CD14-positive monocyte (primary cell): ENCODE measurements around the gene CAMTA1. TPM values are rescaled to one million over a fixed set of nuclear protein-coding genes. Genes with fewer than 3 reads are reported as not detected.

Experiments
- DNase-seq, 3 donors: peaks; one replicate each; pipeline ENCODE4 v3.0.0-alpha.2; 2011 to 2022
- H2AFZ ChIP-seq: 2 replicates; pipeline ENCODE4 v1.6.0; 2012; ENCODE audit warnings: mild to moderate bottlenecking, low read depth, low read length, inconsistent platforms; ENCODE audit not compliant: insufficient read depth, poor library complexity, severe bottlenecking
- H3K27ac ChIP-seq, 2 donors: 1 replicate in 1 of 2; 2 replicates in 1 of 2; pipeline ENCODE4 v1.5.1; 2012 to 2013; ENCODE audit warnings: low read length in 2 of 2, control low read depth in 1 of 2, inconsistent platforms in 1 of 2, low read depth in 1 of 2, mild to moderate bottlenecking in 1 of 2
- H3K27me3 ChIP-seq, 2 donors: one replicate each; pipeline versions ENCODE4 v1.6.0 to v1.6.1; 2011 to 2013; ENCODE audit warnings: low read length in 2 of 2; ENCODE audit not compliant: control insufficient read depth in 2 of 2, insufficient read depth in 2 of 2
- H3K36me3 ChIP-seq, 2 donors: replicated peaks in 1 of 2; 1 replicate in 1 of 2; 2 replicates in 1 of 2; pipeline versions ENCODE4 v1.5.1 to v1.6.1; 2012 to 2013; ENCODE audit warnings: low read length in 2 of 2, control low read depth in 1 of 2, inconsistent platforms in 1 of 2, mild to moderate bottlenecking in 1 of 2; ENCODE audit not compliant: insufficient read depth in 2 of 2, control insufficient read depth in 1 of 2
- H3K4me1 ChIP-seq, 2 donors: 1 replicate in 1 of 2; 2 replicates in 1 of 2; pipeline versions ENCODE4 v1.5.1 to v1.6.1; 2012 to 2013; ENCODE audit warnings: low read length in 2 of 2, control low read depth in 1 of 2, inconsistent platforms in 1 of 2, mild to moderate bottlenecking in 1 of 2, moderate library complexity in 1 of 2; ENCODE audit not compliant: insufficient read depth in 2 of 2, control insufficient read depth in 1 of 2
- H3K4me2 ChIP-seq: replicated peaks from 2 replicates; pipeline ENCODE3; 2012; ENCODE audit warnings: low read length, moderate library complexity, mild to moderate bottlenecking; ENCODE audit not compliant: poor library complexity, severe bottlenecking; ENCODE audit errors: extremely low read depth
- H3K4me3 ChIP-seq, 3 experiments: fragments of 200-600 bp in 1 of 3; sonication (generic) in 1 of 3; replicated peaks in 1 of 3; 1 replicate in 2 of 3; 2 replicates in 1 of 3; pipeline ENCODE4 v1.5.1; 2011 to 2013; ENCODE audit warnings: low read length in 3 of 3, mild to moderate bottlenecking in 3 of 3, control low read depth in 2 of 3, low read depth in 2 of 3, inconsistent platforms in 1 of 3, moderate library complexity in 1 of 3
- H3K79me2 ChIP-seq: 2 replicates; pipeline ENCODE4 v1.6.0; 2012; ENCODE audit warnings: mild to moderate bottlenecking, control low read depth, inconsistent platforms, low read length, moderate library complexity; ENCODE audit not compliant: insufficient read depth
- H3K9ac ChIP-seq: 2 replicates; pipeline ENCODE4 v1.6.0; 2017; ENCODE audit warnings: low read length, mild to moderate bottlenecking; ENCODE audit not compliant: insufficient read depth, poor library complexity, severe bottlenecking
- H3K9me3 ChIP-seq, 2 donors: replicated peaks in 1 of 2; 1 replicate in 1 of 2; 2 replicates in 1 of 2; pipeline versions ENCODE4 v1.5.1 to v1.6.1; 2012 to 2013; ENCODE audit warnings: low read length in 2 of 2, control low read depth in 1 of 2; ENCODE audit not compliant: control insufficient read depth in 1 of 2, insufficient read depth in 1 of 2
- H4K20me1 ChIP-seq: 2 replicates; pipeline ENCODE4 v1.6.0; 2012; ENCODE audit warnings: mild to moderate bottlenecking, low read length, control low read depth, moderate library complexity; ENCODE audit not compliant: insufficient read depth
- H3K27ac Mint-ChIP-seq, 7 donors: one replicate each; pipeline ENCODE4 v1.8.0; 2020; ENCODE audit warnings: mild to moderate bottlenecking in 7 of 7, mixed read lengths in 7 of 7, moderate library complexity in 6 of 7, inconsistent platforms in 2 of 7
- H3K27me3 Mint-ChIP-seq, 3 donors: one replicate each; pipeline ENCODE4 v1.8.0; 2021 to 2022; ENCODE audit warnings: low read depth in 3 of 3, mild to moderate bottlenecking in 3 of 3, mixed read lengths in 3 of 3, moderate library complexity in 3 of 3, inconsistent platforms in 1 of 3
- H3K36me3 Mint-ChIP-seq, 2 donors: one replicate each; pipeline ENCODE4 v1.8.0; 2020; ENCODE audit warnings: mixed read lengths in 2 of 2, inconsistent platforms in 1 of 2, mild to moderate bottlenecking in 1 of 2
- H3K4me1 Mint-ChIP-seq: one replicate; pipeline ENCODE4 v1.8.0; 2020; ENCODE audit warnings: mild to moderate bottlenecking, mixed read lengths
- H3K4me3 Mint-ChIP-seq, 2 donors: one replicate each; pipeline ENCODE4 v1.8.0; 2020; ENCODE audit warnings: mild to moderate bottlenecking in 2 of 2, mixed read lengths in 2 of 2, moderate library complexity in 1 of 2
- H3K9me3 Mint-ChIP-seq, 7 donors: one replicate each; pipeline ENCODE4 v1.8.0; 2020 to 2022; ENCODE audit warnings: mixed read lengths in 7 of 7, mild to moderate bottlenecking in 6 of 7, moderate library complexity in 6 of 7, inconsistent platforms in 2 of 7
- CTCF ChIP-seq: fragments of 200-600 bp; IDR thresholded peaks from one replicate; pipeline ENCODE4 v1.8.0; 2022; ENCODE audit warnings: antibody characterized with exemption, mild to moderate bottlenecking
- whole genome bisulfite sequencing: methylation state at CpG from one replicate; pipeline ENCODE4 v1.1.5; 2013; ENCODE audit warnings: missing lambda C conversion rate; ENCODE audit not compliant: insufficient coverage; 5-methylcytosine and 5-hydroxymethylcytosine counted together
- intact Hi-C, 2 donors: fragments of 100-400 bp; cut with micrococcal nuclease; formaldehyde crosslinking; loops; one replicate each; pipeline versions ENCODE4 v1.15.0 to v1.15.1; 2023
- polyA plus RNA-seq, 3 donors: library from polyadenylated mRNA; depleted of rRNA in 1 of 3; unstranded in 2 of 3; stranded (reverse) in 1 of 3; fragments of 300-500 nt in 2 of 3; fragments of >200 nt in 1 of 3; fragmentation: Illumina TruSeq in 2 of 3; gene quantifications; 1 replicate in 2 of 3; 2 replicates in 1 of 3; pipeline ENCODE4 v1.2.3, GENCODE V29; 2012 to 2021

The CAMTA1 gene
- polyA plus RNA-seq, 3 donors: 52.0 to 89.6 (median 78.3) TPM

- H3K9me3 Mint-ChIP-seq: peaks cover 4 to 14% (median 9%) of the 10 kb centered on the region in 7 donors
- WGBS: 0% methylated on average over 3 of the region's 7 CpGs
- peaks cover 1 to 8% (median 1%) of the 10 kb centered on the region in 3 donors for H3K27me3 Mint-ChIP-seq
- peaks cover 0 to 3% of the 10 kb centered on the region in 2 donors for H3K36me3 Mint-ChIP-seq
- peak in 1 of 3 donors; percentile 26 for DNase-seq
- Histone ChIP-seq H3K27ac (no peak overlapping the region), H3K9ac (no peak overlapping the region), H3K27me3 (no peaks in the 10 kb centered on the region), H3K79me2 (no peaks in the 10 kb centered on the region), H3K36me3 (no peaks in the 10 kb centered on the region), H3K4me1 (peaks cover 5 to 14% of the 10 kb centered on the region in 2 donors), H4K20me1 (no peaks in the 10 kb centered on the region), H3K4me2 (no peak overlapping the region), H2AFZ (no peak overlapping the region), H3K4me3 (no peak overlapping the region), H3K9me3 (peaks cover 4 to 5% of the 10 kb centered on the region in 2 donors)
- peaks cover 20% of the 10 kb centered on the region for H3K4me1 Mint-ChIP-seq
- H3K4me3 Mint-ChIP-seq: peak overlapping the region in 1 of 2 donors; percentile 52
- intact Hi-C loops: loop anchor here in 1 of 2 donors (5.0 kb wide), 1 partner anchor 45 kb away; no protein-coding TSS in a partner anchor
- no peak for TF ChIP-seq CTCF
- H3K27ac Mint-ChIP-seq: peak overlapping the region in 2 of 7 donors; percentile 2 to 61
Measured at GRCh38 chr1:6776895-6777294, 8.4 kb upstream of the CAMTA1 start.

- Histone ChIP-seq H3K4me2 (no peak overlapping the region), H3K36me3 (no peaks in the 10 kb centered on the region), H2AFZ (no peak overlapping the region), H4K20me1 (no peaks in the 10 kb centered on the region), H3K4me3 (no peak overlapping the region), H3K4me1 (peaks cover 5 to 14% of the 10 kb centered on the region in 2 donors), H3K9ac (no peak overlapping the region), H3K9me3 (peaks cover 4 to 5% of the 10 kb centered on the region in 2 donors), H3K79me2 (no peaks in the 10 kb centered on the region), H3K27me3 (no peaks in the 10 kb centered on the region), H3K27ac (no peak overlapping the region)
- peaks cover 22% of the 10 kb centered on the region for H3K4me1 Mint-ChIP-seq
- H3K36me3 Mint-ChIP-seq: peaks cover 0 to 6% of the 10 kb centered on the region in 2 donors
- DNase-seq: no peak
- H3K4me3 Mint-ChIP-seq: no peak overlapping the region
- no peak overlapping the region for H3K27ac Mint-ChIP-seq
- intact Hi-C loops: loop anchor here in 1 of 2 donors (5.0 kb wide), 1 partner anchor 46 kb away; no protein-coding TSS in a partner anchor
- TF ChIP-seq CTCF: no peak
- 98% methylated on average over 6 of the region's 7 CpGs for WGBS
- peaks cover 4 to 14% (median 9%) of the 10 kb centered on the region in 7 donors for H3K9me3 Mint-ChIP-seq
- H3K27me3 Mint-ChIP-seq: peaks cover 0 to 6% (median 1%) of the 10 kb centered on the region in 3 donors
Measured at GRCh38 chr1:6777813-6778212, 7.4 kb upstream of the CAMTA1 start.
